ENCODE measurements around the gene ENPP1. TPM values are rescaled to one million over a fixed set of nuclear protein-coding genes. Genes with fewer than 3 reads are reported as not detected.

ENPP1 gene
- total RNA-seq, 1 experiment from 2014 or later, result 2.8 TPM

DNA sequence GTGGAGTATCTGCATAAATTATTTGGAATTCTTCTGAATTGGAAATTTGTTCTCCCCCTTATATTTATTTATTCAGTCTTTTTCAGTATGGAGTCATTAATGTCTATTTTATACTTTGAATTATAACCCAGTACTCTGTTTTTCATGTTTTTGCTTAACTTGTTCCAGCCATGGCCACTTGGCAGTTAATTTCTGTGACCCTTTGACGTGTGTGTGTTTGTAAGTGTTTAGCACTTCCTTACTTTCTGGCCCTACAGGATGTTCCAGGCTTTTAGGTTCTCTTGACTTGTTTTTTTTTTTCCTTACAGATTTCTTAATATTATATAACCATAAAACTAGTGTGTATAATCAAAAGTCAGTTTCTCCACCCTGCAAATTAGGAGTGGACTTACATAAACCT, 24.1 kb downstream of the ENPP1 start:
- POLR2A ChIA-PET, result no interaction called here
- peaks cover 34% of the 10 kb centered on the region for H3K4me1 Mint-ChIP-seq (ENCODE audit: insufficient read depth, unreplicated experiment)
- no peaks in the 10 kb centered on the region for H3K9me3 Mint-ChIP-seq (ENCODE audit: unreplicated experiment)
- no peak overlapping the region for H3K4me3 Mint-ChIP-seq (ENCODE audit: unreplicated experiment)
- DNase-seq (ENCODE audit: unreplicated experiment), result no peak
- intact Hi-C loops (cut with micrococcal nuclease), result no loop called here
- CTCF ChIA-PET, result interaction anchor here (1.4 to 3.9 kb wide), 2 partner anchors 23 to 83 kb away, joined by 4 to 12 read pairs; no protein-coding TSS in a partner anchor
- no TSS peak for BruUV-seq (replicated peaks)
- no peaks in the 10 kb centered on the region for H3K36me3 Mint-ChIP-seq (ENCODE audit: insufficient read depth, unreplicated experiment)
- no peaks in the 10 kb centered on the region for H3K27me3 Mint-ChIP-seq (ENCODE audit: insufficient read depth, unreplicated experiment)
- no peak for TF ChIP-seq CTCF (IDR thresholded peaks at IDR 0.05; ENCODE audit: unreplicated experiment)
- H3K27ac Mint-ChIP-seq (ENCODE audit: low read depth, unreplicated experiment), result peak overlapping the region; percentile 90

DNA sequence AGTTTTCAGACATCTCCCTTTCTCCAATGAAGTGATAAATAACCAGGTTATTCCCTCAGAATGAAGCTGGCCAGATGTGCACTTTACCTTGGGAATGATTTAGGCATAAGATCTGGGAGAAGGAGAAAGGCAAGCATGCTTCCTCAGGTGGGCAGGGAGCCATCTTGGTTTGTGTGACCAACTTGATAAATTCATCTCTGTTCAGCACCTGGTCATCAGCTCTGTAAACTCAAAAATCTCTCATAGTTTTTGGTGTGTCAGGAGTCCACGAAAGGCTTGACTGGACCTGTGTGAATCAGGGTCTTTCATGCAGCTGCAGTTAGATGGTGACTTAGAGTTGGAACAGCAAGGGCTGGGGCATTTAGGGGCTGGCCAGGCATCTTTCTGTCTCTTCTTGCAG, 24.5 kb downstream of the ENPP1 start:
- no peak overlapping the region for H3K4me3 Mint-ChIP-seq (ENCODE audit: unreplicated experiment)
- H3K9me3 Mint-ChIP-seq (ENCODE audit: unreplicated experiment), result no peaks in the 10 kb centered on the region
- H3K27ac Mint-ChIP-seq (ENCODE audit: low read depth, unreplicated experiment), result peak overlapping the region; percentile 90
- BruUV-seq (replicated peaks), result no TSS peak
- H3K4me1 Mint-ChIP-seq (ENCODE audit: insufficient read depth, unreplicated experiment), result peaks cover 34% of the 10 kb centered on the region
- no peaks in the 10 kb centered on the region for H3K27me3 Mint-ChIP-seq (ENCODE audit: insufficient read depth, unreplicated experiment)
- no peak for DNase-seq (ENCODE audit: unreplicated experiment)
- ChIA-PET CTCF (interaction anchor here (1.2 kb wide), 1 partner anchor 11 kb away, joined by 5 read pairs; no protein-coding TSS in a partner anchor), POLR2A (no interaction called here)
- no peak for TF ChIP-seq CTCF (IDR thresholded peaks at IDR 0.05; ENCODE audit: unreplicated experiment)
- intact Hi-C loops (cut with micrococcal nuclease), result no loop called here
- H3K36me3 Mint-ChIP-seq (ENCODE audit: insufficient read depth, unreplicated experiment), result no peaks in the 10 kb centered on the region

DNA sequence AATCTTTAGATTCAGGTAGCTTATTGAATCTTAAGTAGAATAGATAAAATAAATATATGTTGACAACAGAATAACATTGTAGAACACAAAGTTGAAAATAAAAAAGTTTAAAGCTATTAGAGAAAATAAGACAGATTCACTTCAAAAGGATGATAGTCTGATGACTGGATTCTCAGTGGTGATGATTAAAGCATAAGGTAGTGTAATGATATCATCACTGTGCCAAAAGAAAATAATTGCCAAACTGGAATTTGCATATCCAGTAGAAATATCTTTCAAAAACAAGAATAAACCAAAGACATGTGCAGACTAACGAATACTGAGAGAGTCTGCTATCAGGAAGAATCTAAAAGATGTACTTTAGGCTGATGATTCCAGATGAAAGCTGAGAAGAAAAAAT, 30.2 kb downstream of the ENPP1 start:
- intact Hi-C loops (cut with micrococcal nuclease), result no loop called here
- H3K27ac Mint-ChIP-seq (ENCODE audit: low read depth, unreplicated experiment), result no peak overlapping the region
- no peak for TF ChIP-seq CTCF (IDR thresholded peaks at IDR 0.05; ENCODE audit: unreplicated experiment)
- H3K4me3 Mint-ChIP-seq (ENCODE audit: unreplicated experiment), result no peak overlapping the region
- H3K9me3 Mint-ChIP-seq (ENCODE audit: unreplicated experiment), result no peaks in the 10 kb centered on the region
- H3K4me1 Mint-ChIP-seq (ENCODE audit: insufficient read depth, unreplicated experiment), result no peaks in the 10 kb centered on the region
- ChIA-PET POLR2A (interaction anchor here (0.6 to 1.6 kb wide), 3 partner anchors 9 to 16 kb away, joined by 3 to 5 read pairs (median 4); no protein-coding TSS in a partner anchor), CTCF (interaction anchor here (0.6 to 0.9 kb wide), 3 partner anchors 70 to 465 kb away, joined by 3 to 4 read pairs (median 3); no protein-coding TSS in a partner anchor)
- DNase-seq (ENCODE audit: unreplicated experiment), result no peak
- H3K36me3 Mint-ChIP-seq (ENCODE audit: insufficient read depth, unreplicated experiment), result no peaks in the 10 kb centered on the region
- no TSS peak for BruUV-seq (replicated peaks)
- H3K27me3 Mint-ChIP-seq (ENCODE audit: insufficient read depth, unreplicated experiment), result no peaks in the 10 kb centered on the region

DNA sequence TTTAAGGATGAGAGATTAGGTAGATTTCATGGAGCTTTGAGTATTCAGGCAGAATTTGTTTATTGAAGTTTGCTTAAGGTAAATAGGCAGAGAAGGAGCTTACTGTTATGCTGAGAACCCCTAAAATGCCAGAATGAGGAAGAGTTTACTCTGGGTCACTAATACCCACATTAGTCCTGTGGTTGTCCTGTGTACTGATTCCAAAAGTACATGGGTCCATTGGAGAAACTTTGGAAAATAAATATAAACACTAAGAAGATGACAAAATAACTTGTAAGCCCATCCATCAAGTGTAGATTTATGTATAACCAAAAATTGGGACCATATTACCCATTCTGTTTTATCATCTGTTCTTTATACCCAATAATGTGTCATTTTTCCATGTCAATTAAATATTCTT, 31.6 kb downstream of the ENPP1 start:
- intact Hi-C loops (cut with micrococcal nuclease), result no loop called here
- peaks cover 4% of the 10 kb centered on the region for H3K9me3 Mint-ChIP-seq (ENCODE audit: unreplicated experiment)
- DNase-seq (ENCODE audit: unreplicated experiment), result no peak
- H3K27me3 Mint-ChIP-seq (ENCODE audit: insufficient read depth, unreplicated experiment), result no peaks in the 10 kb centered on the region
- CTCF ChIA-PET, result no interaction called here
- H3K4me1 Mint-ChIP-seq (ENCODE audit: insufficient read depth, unreplicated experiment), result peaks cover 10% of the 10 kb centered on the region
- H3K27ac Mint-ChIP-seq (ENCODE audit: low read depth, unreplicated experiment), result no peak overlapping the region
- BruUV-seq (replicated peaks), result no TSS peak
- POLR2A ChIA-PET, result interaction anchor here (1.4 kb wide), 1 partner anchor 11 kb away, joined by 6 read pairs; no protein-coding TSS in a partner anchor
- H3K4me3 Mint-ChIP-seq (ENCODE audit: unreplicated experiment), result no peak overlapping the region
- no peak for TF ChIP-seq CTCF (IDR thresholded peaks at IDR 0.05; ENCODE audit: unreplicated experiment)
- no peaks in the 10 kb centered on the region for H3K36me3 Mint-ChIP-seq (ENCODE audit: insufficient read depth, unreplicated experiment)

Data from MCF 10A (cell line).